ENCODE data around the gene GPSM1. TPM values are rescaled to one million over a fixed set of nuclear protein-coding genes. Genes with fewer than 3 reads are reported as not detected.

Gene GPSM1
- total RNA-seq, 1 donor from 2014 or later: 6.2 TPM

DNA sequence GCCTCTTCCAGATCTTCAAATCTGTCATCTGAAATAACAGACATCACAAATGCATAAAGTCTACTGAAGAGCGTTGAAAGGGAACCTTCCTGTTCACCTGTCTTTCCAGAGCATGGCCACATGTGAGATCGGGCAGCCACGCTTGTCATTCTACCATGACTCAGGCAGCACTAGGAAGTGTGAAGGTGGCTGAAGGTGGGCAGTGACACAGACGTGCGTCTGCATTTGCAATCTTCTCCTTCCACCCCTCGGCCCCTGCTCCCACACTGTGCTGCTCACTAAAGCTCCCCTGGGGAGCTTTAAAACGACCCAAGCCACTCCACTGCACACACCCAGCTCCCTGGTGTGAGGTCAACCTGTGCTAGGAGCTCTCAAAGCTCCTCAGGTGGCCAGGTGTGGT is 80.6 kb downstream of the GPSM1 start:
- H3K4me1 Mint-ChIP-seq: peaks cover 29% of the 10 kb centered on the region
- Histone ChIP-seq H3K27me3 (no peaks in the 10 kb centered on the region), H3F3A (ENCODE audit: low read depth) (no peaks in the 10 kb centered on the region), H3K4me2 (no peak overlapping the region), H3K27ac (no peak overlapping the region), H3K36me3 (peaks cover 8% of the 10 kb centered on the region), H3K4me3 (no peak overlapping the region), H2AFZ (replicated peaks) (no peak overlapping the region), H3K79me2 (ENCODE audit: low read depth) (peaks cover 42% of the 10 kb centered on the region), H3K4me1 (peaks cover 13% of the 10 kb centered on the region), H4K20me1 (ENCODE audit: low read depth) (peaks cover 31% of the 10 kb centered on the region), H3K9me3 (ENCODE audit: low read depth) (no peaks in the 10 kb centered on the region), H3K9ac (no peak overlapping the region)
- no peak overlapping the region for H3K27ac Mint-ChIP-seq
- peak overlapping the region; percentile 61 for H3K4me3 Mint-ChIP-seq
- H3K9me3 Mint-ChIP-seq: no peaks in the 10 kb centered on the region
- DNase-seq (ENCODE audit: low spot score): no peak
- peaks cover 11% of the 10 kb centered on the region for H3K36me3 Mint-ChIP-seq
- peaks cover 14% of the 10 kb centered on the region for H3K27me3 Mint-ChIP-seq (ENCODE audit: insufficient read depth, low read depth)
- TF ChIP-seq EZH2 (IDR thresholded peaks at IDR 0.05) (no peak), EZH2phosphoT487 (IDR thresholded peaks at IDR 0.05) (no peak)
- TF ChIP-seq, protein P1, sequence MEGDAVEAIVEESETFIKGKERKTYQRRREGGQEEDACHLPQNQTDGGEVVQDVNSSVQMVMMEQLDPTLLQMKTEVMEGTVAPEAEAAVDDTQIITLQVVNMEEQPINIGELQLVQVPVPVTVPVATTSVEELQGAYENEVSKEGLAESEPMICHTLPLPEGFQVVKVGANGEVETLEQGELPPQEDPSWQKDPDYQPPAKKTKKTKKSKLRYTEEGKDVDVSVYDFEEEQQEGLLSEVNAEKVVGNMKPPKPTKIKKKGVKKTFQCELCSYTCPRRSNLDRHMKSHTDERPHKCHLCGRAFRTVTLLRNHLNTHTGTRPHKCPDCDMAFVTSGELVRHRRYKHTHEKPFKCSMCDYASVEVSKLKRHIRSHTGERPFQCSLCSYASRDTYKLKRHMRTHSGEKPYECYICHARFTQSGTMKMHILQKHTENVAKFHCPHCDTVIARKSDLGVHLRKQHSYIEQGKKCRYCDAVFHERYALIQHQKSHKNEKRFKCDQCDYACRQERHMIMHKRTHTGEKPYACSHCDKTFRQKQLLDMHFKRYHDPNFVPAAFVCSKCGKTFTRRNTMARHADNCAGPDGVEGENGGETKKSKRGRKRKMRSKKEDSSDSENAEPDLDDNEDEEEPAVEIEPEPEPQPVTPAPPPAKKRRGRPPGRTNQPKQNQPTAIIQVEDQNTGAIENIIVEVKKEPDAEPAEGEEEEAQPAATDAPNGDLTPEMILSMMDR (IDR thresholded peaks at IDR 0.05): no peak

Other genes with a start within 250 kb of the GPSM1 start
- gene NACC2, start 232.2 kb upstream of the GPSM1 start, total RNA-seq (ENCODE audit: low replicate concordance): 4.5 and 9.1 TPM in 2 replicates
- 16.3 and 46.2 TPM in 2 replicates for gene TMEM250, start 208.7 kb upstream of the GPSM1 start, total RNA-seq (ENCODE audit: low replicate concordance)
- gene LHX3, start 122.4 kb upstream of the GPSM1 start, total RNA-seq (ENCODE audit: low replicate concordance): not detected in 2 replicates
- gene QSOX2, start 81.7 kb upstream of the GPSM1 start, total RNA-seq (ENCODE audit: low replicate concordance): 17.1 and 19.6 TPM in 2 replicates
- gene CCDC187, start 23.4 kb upstream of the GPSM1 start, total RNA-seq (ENCODE audit: low replicate concordance): 0.09 TPM in 1 of 2 replicates, not detected in the other
- 3.4 and 15.8 TPM in 2 replicates for gene DNLZ, start 36.2 kb downstream of the GPSM1 start, total RNA-seq (ENCODE audit: low replicate concordance)
- 0.96 TPM in 1 of 2 replicates, not detected in the other for gene CARD9, start 46.1 kb downstream of the GPSM1 start, total RNA-seq (ENCODE audit: low replicate concordance)
- 6.8 and 16.5 TPM in 2 replicates for gene SNAPC4, start 72.6 kb downstream of the GPSM1 start, total RNA-seq (ENCODE audit: low replicate concordance)
- gene ENTR1, start 83.1 kb downstream of the GPSM1 start, total RNA-seq (ENCODE audit: low replicate concordance): 34.9 and 52.3 TPM in 2 replicates
- gene PMPCA, start 83.1 kb downstream of the GPSM1 start, total RNA-seq (ENCODE audit: low replicate concordance): 51.3 and 65.3 TPM in 2 replicates
- gene INPP5E, start 112.3 kb downstream of the GPSM1 start, total RNA-seq (ENCODE audit: low replicate concordance): 8.8 and 23.6 TPM in 2 replicates
- gene SEC16A, start 155.5 kb downstream of the GPSM1 start, total RNA-seq (ENCODE audit: low replicate concordance): 16.8 and 23.8 TPM in 2 replicates
- gene NOTCH1, start 218.5 kb downstream of the GPSM1 start, total RNA-seq (ENCODE audit: low replicate concordance): 11.7 and 32.4 TPM in 2 replicates